ENCODE measurements around the gene TMEM11.

GRCh38 chr17:21242780-21243515, 29.0 kb upstream of the TMEM11 start:
- TF ChIP-seq CTCF (IDR thresholded peaks at IDR 0.05): no peak
- TF ChIP-seq POLR2A (IDR thresholded peaks at IDR 0.05): no peak
